ENCODE data around the gene RB1.

The RB1 gene

GRCh38 chr13:48456546-48456945 lies 153.0 kb downstream of the RB1 start:
- peaks cover 86% of the 10 kb centered on the region for H3K36me3 ChIP-seq
- H3K9me3 ChIP-seq, result peaks cover 32% of the 10 kb centered on the region
- H3K27ac ChIP-seq, result no peak overlapping the region
- no peaks in the 10 kb centered on the region for H3K27me3 ChIP-seq
- H4K20me1 ChIP-seq, result no peaks in the 10 kb centered on the region
- H3K9ac ChIP-seq, result no peak overlapping the region
- H3K4me2 ChIP-seq, result no peak overlapping the region
- TF ChIP-seq Cebpa-rat (IDR thresholded peaks at IDR 0.05), result no peak
- no peak overlapping the region for H3K4me3 ChIP-seq
- H3K4me1 ChIP-seq, result no peaks in the 10 kb centered on the region

- Histone ChIP-seq H3K4me3 (no peak overlapping the region), H3K27ac (no peak overlapping the region), H3K36me3 (peaks cover 95% of the 10 kb centered on the region), H4K20me1 (no peaks in the 10 kb centered on the region), H3K27me3 (no peaks in the 10 kb centered on the region), H3K9ac (no peak overlapping the region), H3K4me2 (no peak overlapping the region), H3K9me3 (peaks cover 31% of the 10 kb centered on the region), H3K4me1 (no peaks in the 10 kb centered on the region)
- TF ChIP-seq Cebpa-rat (IDR thresholded peaks at IDR 0.05), result no peak
These were observed 154.2 kb downstream of the RB1 start for GRCh38 chr13:48457578-48458242.

- Histone ChIP-seq H3K4me3 (no peak overlapping the region), H3K9me3 (no peaks in the 10 kb centered on the region), H3K27ac (no peak overlapping the region), H4K20me1 (no peaks in the 10 kb centered on the region), H3K27me3 (no peaks in the 10 kb centered on the region), H3K36me3 (peaks cover 63% of the 10 kb centered on the region), H3K9ac (no peak overlapping the region), H3K4me1 (peaks cover 21% of the 10 kb centered on the region; the same call in 1 of the 2 replicates), H3K4me2 (no peak overlapping the region)
- TF ChIP-seq Cebpa-rat (IDR thresholded peaks at IDR 0.05), result no peak
These were observed 171.7 kb downstream of the RB1 start for GRCh38 chr13:48475230-48475629.

- peaks cover 21% of the 10 kb centered on the region; the same call in 1 of the 2 replicates for H3K4me1 ChIP-seq
- no peak overlapping the region for H3K4me3 ChIP-seq
- no peak overlapping the region for H3K9ac ChIP-seq
- no peaks in the 10 kb centered on the region for H3K27me3 ChIP-seq
- TF ChIP-seq Cebpa-rat (IDR thresholded peaks at IDR 0.05), result no peak
- peaks cover 70% of the 10 kb centered on the region for H3K36me3 ChIP-seq
- no peak overlapping the region for H3K4me2 ChIP-seq
- H4K20me1 ChIP-seq, result no peaks in the 10 kb centered on the region
- no peak overlapping the region for H3K27ac ChIP-seq
- H3K9me3 ChIP-seq, result no peaks in the 10 kb centered on the region
These were observed 172.7 kb downstream of the RB1 start for GRCh38 chr13:48476215-48476614.

- no peak overlapping the region for H3K27ac ChIP-seq
- no peaks in the 10 kb centered on the region for H3K27me3 ChIP-seq
- no peak for TF ChIP-seq Cebpa-rat (IDR thresholded peaks at IDR 0.05)
- no peaks in the 10 kb centered on the region for H4K20me1 ChIP-seq
- H3K9me3 ChIP-seq, result no peaks in the 10 kb centered on the region
- H3K4me1 ChIP-seq, result peaks cover 21% of the 10 kb centered on the region; the same call in 1 of the 2 replicates
- no peak overlapping the region for H3K9ac ChIP-seq
- no peak overlapping the region for H3K4me3 ChIP-seq
- peaks cover 67% of the 10 kb centered on the region for H3K36me3 ChIP-seq
- H3K4me2 ChIP-seq, result no peak overlapping the region
These were observed 173.1 kb downstream of the RB1 start for GRCh38 chr13:48476686-48477085.

DNA sequence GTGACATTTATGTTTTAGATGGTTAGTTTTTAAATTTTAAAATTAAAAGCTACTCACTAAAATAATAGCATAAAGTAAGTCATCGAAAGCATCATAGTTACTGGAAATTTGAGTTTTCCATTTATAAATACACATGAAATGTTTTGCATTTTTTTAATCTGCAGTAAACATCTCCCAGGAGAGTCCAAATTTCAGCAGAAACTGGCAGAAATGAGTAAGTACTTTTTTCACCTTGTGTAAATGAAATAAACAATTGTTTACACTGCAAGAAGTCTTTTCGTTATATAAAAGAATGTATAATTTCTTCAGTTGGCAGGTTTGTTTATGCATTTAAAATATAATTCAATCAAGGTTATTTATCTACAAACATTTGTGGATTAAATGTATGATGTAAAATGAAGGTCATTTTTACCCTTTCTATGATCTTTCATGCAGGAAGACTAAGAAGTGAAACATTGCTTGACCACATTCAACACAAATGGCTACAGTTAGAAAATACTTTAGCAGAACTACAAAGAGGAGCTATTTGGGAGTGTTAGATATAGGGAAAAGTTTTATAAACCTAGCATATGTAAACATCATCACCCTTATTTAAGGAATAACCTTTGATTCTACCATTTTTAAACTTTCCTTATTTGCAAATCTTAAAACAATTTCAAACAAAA lies 173.8 kb downstream of the RB1 start:
- no peak for TF ChIP-seq Cebpa-rat (IDR thresholded peaks at IDR 0.05)
- Histone ChIP-seq H3K27me3 (no peaks in the 10 kb centered on the region), H3K4me3 (no peak overlapping the region), H3K36me3 (peaks cover 67% of the 10 kb centered on the region), H3K27ac (no peak overlapping the region), H3K4me1 (peaks cover 21% of the 10 kb centered on the region; the same call in 1 of the 2 replicates), H4K20me1 (no peaks in the 10 kb centered on the region), H3K4me2 (0 out of 2 replicates have a peak overlapping the region, but pooled peaks have one; percentile 5), H3K9ac (no peak overlapping the region), H3K9me3 (no peaks in the 10 kb centered on the region)

GRCh38 chr13:48478391-48478790 lies 174.8 kb downstream of the RB1 start:
- no peaks in the 10 kb centered on the region for H3K9me3 ChIP-seq
- H3K4me3 ChIP-seq, result no peak overlapping the region
- H3K9ac ChIP-seq, result no peak overlapping the region
- H3K27ac ChIP-seq, result no peak overlapping the region
- no peak for TF ChIP-seq Cebpa-rat (IDR thresholded peaks at IDR 0.05)
- no peak overlapping the region for H3K4me2 ChIP-seq
- H3K27me3 ChIP-seq, result no peaks in the 10 kb centered on the region
- no peaks in the 10 kb centered on the region for H4K20me1 ChIP-seq
- H3K4me1 ChIP-seq, result peaks cover 21% of the 10 kb centered on the region; the same call in 1 of the 2 replicates
- H3K36me3 ChIP-seq, result peaks cover 71% of the 10 kb centered on the region

DNA sequence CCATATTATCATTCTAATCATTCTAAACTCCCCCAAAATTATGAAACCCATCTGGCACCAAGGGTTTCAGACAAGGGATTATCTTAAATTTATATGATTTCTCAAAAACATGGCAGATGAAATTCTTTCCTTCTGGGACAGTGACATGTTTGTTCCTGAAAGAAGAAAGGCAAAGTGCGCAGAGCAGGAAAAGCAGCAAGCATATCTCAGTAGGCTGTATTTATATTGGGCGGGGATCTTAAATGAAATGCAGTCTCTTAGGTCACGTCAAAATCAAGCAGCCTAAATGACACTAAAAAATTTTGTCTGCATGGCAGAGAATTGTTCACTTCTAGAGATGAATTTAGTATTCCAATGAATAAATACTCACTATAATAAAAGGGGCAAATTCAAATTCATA lies 180.0 kb downstream of the RB1 start:
- H3K4me1 ChIP-seq, result peaks cover 13% of the 10 kb centered on the region
- H4K20me1 ChIP-seq, result no peaks in the 10 kb centered on the region
- H3K4me2 ChIP-seq, result no peak overlapping the region
- TF ChIP-seq Cebpa-rat (IDR thresholded peaks at IDR 0.05), result no peak
- H3K9ac ChIP-seq, result no peak overlapping the region
- no peak overlapping the region for H3K4me3 ChIP-seq
- H3K27ac ChIP-seq, result no peak overlapping the region
- peaks cover 84% of the 10 kb centered on the region for H3K36me3 ChIP-seq
- peaks cover 34% of the 10 kb centered on the region for H3K9me3 ChIP-seq
- H3K27me3 ChIP-seq, result no peaks in the 10 kb centered on the region

- Histone ChIP-seq H3K27me3 (no peaks in the 10 kb centered on the region), H3K4me1 (peaks cover 32% of the 10 kb centered on the region), H3K9ac (no peak overlapping the region), H3K4me2 (no peak overlapping the region), H3K4me3 (no peak overlapping the region), H3K9me3 (peaks cover 35% of the 10 kb centered on the region), H4K20me1 (no peaks in the 10 kb centered on the region), H3K27ac (no peak overlapping the region), H3K36me3 (peaks cover 85% of the 10 kb centered on the region)
- no peak for TF ChIP-seq Cebpa-rat (IDR thresholded peaks at IDR 0.05)
These were observed 181.9 kb downstream of the RB1 start for GRCh38 chr13:48485432-48485831.

DNA sequence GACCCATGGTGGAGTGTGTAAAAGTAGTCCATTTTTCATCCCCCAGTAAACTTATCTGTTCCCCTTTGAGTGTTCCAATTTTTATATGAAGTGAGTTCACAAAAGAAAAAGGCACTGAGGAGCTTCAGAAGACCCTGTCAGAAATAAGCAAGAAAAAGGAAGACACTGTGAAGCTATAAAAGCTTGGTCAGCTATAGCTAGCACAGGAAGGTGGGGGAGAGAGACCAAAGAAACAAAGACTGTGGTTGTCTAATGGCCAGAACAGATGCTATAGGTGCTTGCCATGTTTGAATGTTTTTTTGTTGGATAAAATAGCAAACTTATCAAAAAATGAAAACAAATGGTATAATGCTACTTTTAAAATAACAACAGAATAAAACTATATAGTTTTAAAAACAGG lies 182.8 kb downstream of the RB1 start:
- Histone ChIP-seq H3K9ac (no peak overlapping the region), H3K4me1 (peaks cover 41% of the 10 kb centered on the region), H3K27ac (no peak overlapping the region; the same call in 1 of the 2 replicates), H4K20me1 (no peaks in the 10 kb centered on the region), H3K4me3 (no peak overlapping the region), H3K27me3 (no peaks in the 10 kb centered on the region), H3K4me2 (no peak overlapping the region), H3K36me3 (peaks cover 80% of the 10 kb centered on the region), H3K9me3 (peaks cover 35% of the 10 kb centered on the region)
- no peak for TF ChIP-seq Cebpa-rat (IDR thresholded peaks at IDR 0.05)

Data from BLaER1 (cell line).